Measurements from ENCODE around the gene MGAT3. TPM values are rescaled to one million over a fixed set of nuclear protein-coding genes. Genes with fewer than 3 reads are reported as not detected.
A peak's percentile ranks its signal among the peaks of the same experiment; 100 is the strongest.

The MGAT3 gene
- total and polyA plus RNA-seq, 2 of the 8 experiments (the other 6 are each of a cell fraction or from before 2014, with no cell fraction given) = 4.3 to 9.2 TPM

- TF ChIP-seq RNF2 (IDR thresholded peaks at IDR 0.05; ENCODE audit: borderline replicate concordance, low read depth, low read length, missing control alignments, poor library complexity, severe bottlenecking) (no peak), ATF3 (IDR thresholded peaks at IDR 0.05; ENCODE audit: insufficient read depth, low read depth, low read length) (no peak), NANOG (IDR thresholded peaks at IDR 0.05; ENCODE audit: insufficient read depth, low read depth, low read length, poor library complexity, severe bottlenecking) (peak; percentile 6), BRCA1 (IDR thresholded peaks at IDR 0.05; ENCODE audit: low read depth, low read length) (no peak), CREB1 (IDR thresholded peaks at IDR 0.05) (peak; percentile 72), POLR2AphosphoS5 (IDR thresholded peaks at IDR 0.05; ENCODE audit: low read depth, low read length) (peak; percentile 36), BCL11A (IDR thresholded peaks at IDR 0.05; ENCODE audit: low read depth in 2 of 2, low read length in 2 of 2) (no peak), JUND (IDR thresholded peaks at IDR 0.05; ENCODE audit: low read length) (peak; percentile 78), CHD7 (IDR thresholded peaks at IDR 0.05; ENCODE audit: insufficient replicate concordance, low read length) (peak; percentile 72)
Measured at GRCh38 chr22:39528681-39529486, 72.1 kb downstream of the MGAT3 start (continued).

All from H1 (cell line).